ENCODE measurements around the gene AHCYL2. TPM values are rescaled to one million over a fixed set of nuclear protein-coding genes. Genes with fewer than 3 reads are reported as not detected.

AHCYL2 gene
- total RNA-seq, 1 experiment from 2014 or later, result 23.2 TPM

- Mint-ChIP-seq H3K27ac (no peak overlapping the region), H3K4me3 (no peak overlapping the region), H3K4me1 (peaks cover 19 to 21% of the 10 kb centered on the region in 2 experiments), H3K27me3 (ENCODE audit: low read depth) (no peaks in the 10 kb centered on the region), H3K36me3 (ENCODE audit: insufficient read depth in 1 of 3, low read depth in 3 of 3) (no peaks in the 10 kb centered on the region), H3K9me3 (no peaks in the 10 kb centered on the region)
- Histone ChIP-seq H2AFZ (ENCODE audit: low read length) (no peak overlapping the region), H4K5ac (ENCODE audit: insufficient read length, low read depth, low read length) (no peak overlapping the region), H2AK5ac (ENCODE audit: insufficient read length, low read length) (no peak overlapping the region), H3K4me2 (ENCODE audit: insufficient read depth, insufficient read length, low read length) (no peak overlapping the region), H2BK12ac (ENCODE audit: insufficient read length, low read depth, low read length) (no peak overlapping the region), H2BK5ac (ENCODE audit: insufficient read length, low read length) (no peak overlapping the region), H3K27ac (ENCODE audit: insufficient read length, low read depth, low read length) (no peak overlapping the region), H3K9me3 (ENCODE audit: control insufficient read depth, low read depth, low read length) (no peaks in the 10 kb centered on the region), H2BK15ac (ENCODE audit: low read depth, low read length) (no peak overlapping the region), H3K9ac (ENCODE audit: extremely low read depth, insufficient read length, low read length) (no peak overlapping the region), H4K8ac (replicated peaks; ENCODE audit: insufficient read length, low read depth, low read length) (no peak overlapping the region), H3K23me2 (ENCODE audit: insufficient read length, low read depth, low read length, poor library complexity, severe bottlenecking) (no peaks in the 10 kb centered on the region), H3K56ac (ENCODE audit: insufficient read length, low read depth, low read length) (no peak overlapping the region), H3K4ac (ENCODE audit: low read depth, low read length) (no peak overlapping the region), H4K91ac (ENCODE audit: insufficient read length, low read depth, low read length) (no peak overlapping the region), H3K14ac (ENCODE audit: insufficient read depth, low read length) (no peak overlapping the region), H3K4me1 (ENCODE audit: insufficient read depth, low read length) (peaks cover 5% of the 10 kb centered on the region; the same call in 1 of the 2 replicates), H3K23ac (ENCODE audit: insufficient read length, low read depth, low read length) (no peak overlapping the region), H3K79me1 (ENCODE audit: insufficient read depth, low read depth, low read length, poor library complexity, severe bottlenecking) (no peaks in the 10 kb centered on the region), H4K20me1 (ENCODE audit: control insufficient read depth, insufficient read depth, insufficient read length) (peaks cover 2% of the 10 kb centered on the region), H3K27me3 (ENCODE audit: insufficient read depth, low read length) (no peaks in the 10 kb centered on the region), H3K18ac (ENCODE audit: insufficient read length, low read depth, low read length) (no peak overlapping the region), H3K79me2 (ENCODE audit: insufficient read depth, low read length) (no peaks in the 10 kb centered on the region), H2BK120ac (ENCODE audit: low read depth, low read length, poor library complexity, severe bottlenecking) (no peak overlapping the region), H3T11ph (ENCODE audit: low read length) (no peak overlapping the region), H2BK20ac (ENCODE audit: low read depth, low read length, poor library complexity, severe bottlenecking) (no peak overlapping the region)
- no CpG with 5 or more reads among the region's 1 CpG for WGBS (ENCODE audit: extremely low coverage, insufficient read length, low lambda C conversion rate)
- TF ChIP-seq CTCF (conservative IDR thresholded peaks at IDR 0.05), result no peak
- DNase-seq, result no peak
Observed at GRCh38 chr7:129367349-129367699, 142.5 kb downstream of the AHCYL2 start.

All from H9 (cell line).